Neural cell (in vitro differentiated cells): ENCODE results near the gene MYOM1.

Source experiments
- EZH2 ChIP-seq: fragments of 200-600, 300-800 bp; shearing (Covaris generic), sonication (generic); IDR thresholded peaks from 2 replicates; pipeline ENCODE4 v1.6.1; 2014; ENCODE audit warnings: antibody characterized with exemption, low read length, borderline replicate concordance, mild to moderate bottlenecking; ENCODE audit not compliant: insufficient read depth, poor library complexity, severe bottlenecking
- SMC3 ChIP-seq: fragments of 450-650 bp; conservative IDR thresholded peaks from 2 replicates; pipeline ENCODE4 v1.6.1; 2014; ENCODE audit warnings: antibody characterized with exemption, mild to moderate bottlenecking, moderate library complexity; ENCODE audit not compliant: poor library complexity
- TF ChIP-seq, protein P1 (sequence below): fragments of 450-650 bp; IDR thresholded peaks from 2 replicates; pipeline ENCODE4 v1.5.1; 2014; ENCODE audit warnings: antibody characterized with exemption, mild to moderate bottlenecking, moderate library complexity; ENCODE audit not compliant: poor library complexity, severe bottlenecking

DNA sequence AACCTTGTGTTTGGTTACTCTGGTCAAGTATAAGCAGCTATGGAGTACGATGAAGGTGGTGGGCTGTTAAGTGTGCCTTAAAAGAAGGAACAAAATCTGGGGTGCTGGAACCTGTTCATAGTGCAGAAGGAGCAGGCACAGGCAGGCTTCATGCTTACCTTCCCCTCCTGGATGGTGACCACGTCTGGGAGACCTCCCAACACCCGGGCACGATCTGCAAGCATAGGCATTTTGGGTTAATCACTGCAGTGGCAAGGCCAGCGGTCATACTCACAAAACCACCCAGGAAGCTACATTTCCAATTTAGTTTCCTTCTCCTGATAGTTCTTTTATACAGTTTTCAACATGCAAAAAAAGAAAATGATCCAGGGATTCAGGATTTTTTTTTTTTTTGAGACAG is 148.1 kb downstream of the MYOM1 start:
- no peak for TF ChIP-seq EZH2
- no peak for TF ChIP-seq SMC3
- TF ChIP-seq, protein P1, sequence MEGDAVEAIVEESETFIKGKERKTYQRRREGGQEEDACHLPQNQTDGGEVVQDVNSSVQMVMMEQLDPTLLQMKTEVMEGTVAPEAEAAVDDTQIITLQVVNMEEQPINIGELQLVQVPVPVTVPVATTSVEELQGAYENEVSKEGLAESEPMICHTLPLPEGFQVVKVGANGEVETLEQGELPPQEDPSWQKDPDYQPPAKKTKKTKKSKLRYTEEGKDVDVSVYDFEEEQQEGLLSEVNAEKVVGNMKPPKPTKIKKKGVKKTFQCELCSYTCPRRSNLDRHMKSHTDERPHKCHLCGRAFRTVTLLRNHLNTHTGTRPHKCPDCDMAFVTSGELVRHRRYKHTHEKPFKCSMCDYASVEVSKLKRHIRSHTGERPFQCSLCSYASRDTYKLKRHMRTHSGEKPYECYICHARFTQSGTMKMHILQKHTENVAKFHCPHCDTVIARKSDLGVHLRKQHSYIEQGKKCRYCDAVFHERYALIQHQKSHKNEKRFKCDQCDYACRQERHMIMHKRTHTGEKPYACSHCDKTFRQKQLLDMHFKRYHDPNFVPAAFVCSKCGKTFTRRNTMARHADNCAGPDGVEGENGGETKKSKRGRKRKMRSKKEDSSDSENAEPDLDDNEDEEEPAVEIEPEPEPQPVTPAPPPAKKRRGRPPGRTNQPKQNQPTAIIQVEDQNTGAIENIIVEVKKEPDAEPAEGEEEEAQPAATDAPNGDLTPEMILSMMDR: no peak
